ENCODE data around the gene PCAT6.

The PCAT6 gene

GRCh38 chr1:202836623-202837403, 26.1 kb downstream of the PCAT6 start:
- H3K4me3 ChIP-seq (ENCODE audit: low read depth, low read length) = no peak overlapping the region
- DNase-seq (ENCODE audit: low read depth) = no peak

GRCh38 chr1:202837746-202838262, 27.1 kb downstream of the PCAT6 start:
- DNase-seq (ENCODE audit: low read depth) = no peak
- no peak overlapping the region for H3K4me3 ChIP-seq (ENCODE audit: low read depth, low read length)

- no peak for DNase-seq (ENCODE audit: low read depth)
- no peak overlapping the region for H3K4me3 ChIP-seq (ENCODE audit: low read depth, low read length)
Observed at GRCh38 chr1:202843081-202843480, 32.3 kb downstream of the PCAT6 start.

- DNase-seq (ENCODE audit: low read depth) = no peak
- no peak overlapping the region for H3K4me3 ChIP-seq (ENCODE audit: low read depth, low read length)
Observed at GRCh38 chr1:202844259-202844658, 33.5 kb downstream of the PCAT6 start.

- H3K4me3 ChIP-seq (ENCODE audit: low read depth, low read length) = no peak overlapping the region
- DNase-seq (ENCODE audit: low read depth) = no peak
Observed at GRCh38 chr1:202844935-202845334, 34.2 kb downstream of the PCAT6 start.

GRCh38 chr1:202848191-202848542, 37.4 kb downstream of the PCAT6 start:
- no peak overlapping the region for H3K4me3 ChIP-seq (ENCODE audit: low read depth, low read length)
- no peak for DNase-seq (ENCODE audit: low read depth)

GRCh38 chr1:202850593-202851362, 40.0 kb downstream of the PCAT6 start:
- no peak for DNase-seq (ENCODE audit: low read depth)
- no peak overlapping the region for H3K4me3 ChIP-seq (ENCODE audit: low read depth, low read length)

- H3K4me3 ChIP-seq (ENCODE audit: low read depth, low read length) = no peak overlapping the region
- DNase-seq (ENCODE audit: low read depth) = no peak
Observed at GRCh38 chr1:202852163-202852904, 41.6 kb downstream of the PCAT6 start.

GRCh38 chr1:202854787-202855186, 44.0 kb downstream of the PCAT6 start:
- no peak for DNase-seq (ENCODE audit: low read depth)
- H3K4me3 ChIP-seq (ENCODE audit: low read depth, low read length) = no peak overlapping the region

GRCh38 chr1:202856014-202856413, 45.3 kb downstream of the PCAT6 start:
- DNase-seq (ENCODE audit: low read depth) = no peak
- no peak overlapping the region for H3K4me3 ChIP-seq (ENCODE audit: low read depth, low read length)

GRCh38 chr1:202857136-202857610, 46.4 kb downstream of the PCAT6 start:
- DNase-seq (ENCODE audit: low read depth) = no peak
- H3K4me3 ChIP-seq (ENCODE audit: low read depth, low read length) = no peak overlapping the region

GRCh38 chr1:202858331-202858730, 47.6 kb downstream of the PCAT6 start:
- H3K4me3 ChIP-seq (ENCODE audit: low read depth, low read length) = no peak overlapping the region
- DNase-seq (ENCODE audit: low read depth) = peak; percentile 79

GRCh38 chr1:202858789-202859414, 48.1 kb downstream of the PCAT6 start:
- no peak for DNase-seq (ENCODE audit: low read depth)
- no peak overlapping the region for H3K4me3 ChIP-seq (ENCODE audit: low read depth, low read length)

- peak overlapping the region; percentile 69 for H3K4me3 ChIP-seq (ENCODE audit: low read depth, low read length)
- no peak for DNase-seq (ENCODE audit: low read depth)
Observed at GRCh38 chr1:202860744-202861419, 50.1 kb downstream of the PCAT6 start.
